SH-SY5Y (cell line): ENCODE data around the gene NDRG2.

Experiments
- GATA2 ChIP-seq: IDR thresholded peaks from 2 replicates; pipeline ENCODE4 v1.6.1; 2011; ENCODE audit warnings: mild to moderate bottlenecking, low read depth, low read length
- GATA3 ChIP-seq: IDR thresholded peaks from 2 replicates; pipeline ENCODE4 v1.6.1; 2011; ENCODE audit warnings: low read depth, mild to moderate bottlenecking, low read length, moderate library complexity

Gene NDRG2

GRCh38 chr14:21030531-21030930 is 5.7 kb upstream of the NDRG2 start:
- TF ChIP-seq GATA3 (no peak), GATA2 (no peak)

- TF ChIP-seq GATA2 (no peak), GATA3 (no peak)
Observed at GRCh38 chr14:21029917-21030316, 5.1 kb upstream of the NDRG2 start, which contains the start of gene TPPP2. TPPP2 (plus strand) TSS chr14:21030217; CDS start chr14:21030582, 365 bp downstream.

GRCh38 chr14:21026988-21027315 is 2.1 kb upstream of the NDRG2 start:
- no peak for TF ChIP-seq GATA3
- TF ChIP-seq GATA2 = no peak

- TF ChIP-seq GATA3 = no peak
- TF ChIP-seq GATA2 = no peak
Observed at GRCh38 chr14:21026274-21026987, 1.6 kb upstream of the NDRG2 start.

- TF ChIP-seq GATA2 (no peak), GATA3 (no peak)
Observed at GRCh38 chr14:21025371-21026273, 761 bp upstream of the NDRG2 start.

GRCh38 chr14:21023817-21024584 is 860 bp downstream of the NDRG2 start:
- TF ChIP-seq GATA2 = no peak

GRCh38 chr14:21023174-21023573 is 1.7 kb downstream of the NDRG2 start:
- no peak for TF ChIP-seq GATA3
- no peak for TF ChIP-seq GATA2

GRCh38 chr14:21022686-21023085 is 2.2 kb downstream of the NDRG2 start:
- TF ChIP-seq GATA3 (no peak), GATA2 (no peak)

GRCh38 chr14:21020977-21021545 is 3.8 kb downstream of the NDRG2 start:
- no peak for TF ChIP-seq GATA2

- TF ChIP-seq GATA2 (no peak), GATA3 (no peak)
Observed at GRCh38 chr14:21019366-21019765, 5.5 kb downstream of the NDRG2 start.

GRCh38 chr14:21018781-21019180 is 6.1 kb downstream of the NDRG2 start:
- TF ChIP-seq GATA3 = no peak
- TF ChIP-seq GATA2 = no peak

GRCh38 chr14:21018286-21018685 is 6.6 kb downstream of the NDRG2 start:
- TF ChIP-seq GATA2 (no peak), GATA3 (no peak)

- TF ChIP-seq GATA3 (no peak), GATA2 (no peak)
Observed at GRCh38 chr14:21017528-21018245, 7.2 kb downstream of the NDRG2 start.
